Right ventricle myocardium inferior (tissue), 1 donor: ENCODE data around the gene CLEC2D. TPM values are rescaled to one million over a fixed set of nuclear protein-coding genes. Genes with fewer than 3 reads are reported as not detected.

ENCODE experiments used
- ATAC-seq: fragments of 200-7000 bp; cut with Tn5 transposase; one replicate; pipeline ENCODE4 v1.9.1; 2020; ENCODE audit warnings: mild to moderate bottlenecking, moderate library complexity
- DNase-seq: peaks from one replicate; pipeline ENCODE4 v3.0.0; 2021; ENCODE audit errors: missing footprints
- intact Hi-C: fragments of 100-400 bp; cut with DNase I; formaldehyde crosslinking; loops from one replicate; pipeline ENCODE4 v1.11.0; 2022
- total RNA-seq: library from RNA; stranded (reverse); fragmentation: NEBNext Ultra II Directional; extraction: Animal tissue kit (Norgen Biotek cat#: 25700); gene quantifications from one replicate; pipeline ENCODE4 v1.2.1, GENCODE V29; 2021
- donor health status: DM: no; HTN: yes; CAD: no; lungs with severe emphysema.

The CLEC2D gene
- total RNA-seq, 1 donor from 2014 or later, result 3.0 TPM

DNA sequence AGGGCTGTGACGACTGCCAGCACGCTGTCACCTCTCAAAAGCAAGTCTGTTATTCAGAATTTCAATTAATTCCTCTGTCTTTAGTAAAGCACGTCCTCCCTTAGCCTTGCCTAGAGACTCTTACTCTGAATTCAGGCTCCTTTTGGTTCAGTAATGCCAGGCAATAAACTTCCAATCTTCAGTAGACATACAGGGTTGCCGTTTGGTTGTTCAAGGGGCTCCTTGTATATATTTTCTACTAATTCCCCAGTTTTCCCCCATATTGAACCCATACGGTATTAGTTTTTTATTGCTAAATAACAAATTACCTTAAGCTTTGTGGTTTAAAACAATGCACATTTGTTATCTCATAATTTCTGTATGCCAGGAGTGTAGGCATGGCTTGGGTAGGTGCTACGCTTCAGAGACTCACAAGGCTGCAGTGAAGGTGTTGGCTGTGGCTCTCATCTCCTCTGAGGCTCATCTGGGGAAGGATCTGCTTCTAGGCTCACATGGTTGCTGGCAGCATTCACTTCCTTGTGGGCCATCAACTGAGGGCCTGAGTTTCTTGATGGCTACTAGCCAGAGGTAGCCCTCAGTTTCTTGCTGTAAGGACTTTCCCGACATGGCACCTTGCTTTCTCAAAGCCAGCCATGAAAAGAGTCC, 70.7 kb downstream of the CLEC2D start:
- ATAC-seq (no peak), DNase-seq (no peak)
- intact Hi-C loops, result no loop called here

- intact Hi-C loops, result no loop called here
- no peak for ATAC-seq
These were observed 72.2 kb downstream of the CLEC2D start for GRCh38 chr12:9741726-9742125.

DNA sequence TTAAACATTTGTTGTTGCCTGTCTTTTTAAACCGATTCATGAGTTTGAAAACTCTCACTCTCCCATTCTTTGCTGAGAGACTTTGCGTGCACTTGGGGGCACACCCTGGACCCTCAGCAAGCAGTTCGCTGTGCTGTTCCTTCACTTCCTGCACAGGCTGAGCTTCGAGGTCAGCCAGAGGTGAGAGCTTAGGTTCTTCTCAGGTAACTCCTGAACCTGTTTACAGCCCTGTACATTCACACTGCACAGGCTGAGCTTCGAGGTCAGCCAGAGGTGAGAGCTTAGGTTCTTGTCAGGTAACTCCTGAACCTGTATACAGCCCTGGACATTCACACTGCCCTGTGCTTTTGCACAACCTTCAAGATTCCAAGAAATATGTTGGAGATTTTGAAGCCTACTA, 73.1 kb downstream of the CLEC2D start:
- DNase-seq (no peak), ATAC-seq (no peak)
- intact Hi-C loops, result no loop called here

More at GRCh38 chr12:9741726-9742125, 72.2 kb downstream of the CLEC2D start:
- DNase-seq, result no peak

GRCh38 chr12:9745199-9745598, 75.7 kb downstream of the CLEC2D start:
- intact Hi-C loops, result loop anchor here (5.0 kb wide), 2 partner anchors 52 to 447 kb away; no protein-coding TSS in a partner anchor
- ATAC-seq, result no peak
- DNase-seq, result no peak

Other genes starting within 250 kb of the CLEC2D start
- 0.38 TPM for gene KLRB1, start 61.8 kb upstream of the CLEC2D start, total RNA-seq
- gene CLECL1, start 63.4 kb downstream of the CLEC2D start, total RNA-seq, result 0.76 TPM
- 0.32 TPM for gene CD69, start 91.2 kb downstream of the CLEC2D start, total RNA-seq
- gene KLRF1, start 157.8 kb downstream of the CLEC2D start, total RNA-seq, result 0.24 TPM
- gene CLEC2B, start 199.6 kb downstream of the CLEC2D start, total RNA-seq, result 6.8 TPM
- gene KLRF2, start 211.8 kb downstream of the CLEC2D start, total RNA-seq, result not detected